K562 (cell line): ENCODE data around the gene ZSCAN5C. TPM values are rescaled to one million over a fixed set of nuclear protein-coding genes. Genes with fewer than 3 reads are reported as not detected.

Source experiments
- L3MBTL2 ChIP-seq: fragments of 450-650 bp; IDR thresholded peaks from 2 replicates; pipeline ENCODE4 v1.6.1; 2016; ENCODE audit warnings: mild to moderate bottlenecking, moderate library complexity
- POLR3A ChIP-seq: IDR thresholded peaks from 2 replicates; pipeline ENCODE4 v1.6.1; 2011; ENCODE audit warnings: borderline replicate concordance, mild to moderate bottlenecking, moderate library complexity; ENCODE audit not compliant: insufficient read length, insufficient read depth; ENCODE audit errors: extremely low read depth
- SMAD3 ChIP-seq: fragments of 450-650 bp; formaldehyde crosslinking; conservative IDR thresholded peaks from 2 replicates; pipeline ENCODE4 v1.4.0; 2020; ENCODE audit warnings: mild to moderate bottlenecking
- SMARCE1 ChIP-seq: fragments of 450-650 bp; IDR thresholded peaks from 2 replicates; pipeline ENCODE4 v1.7.1; 2016; ENCODE audit warnings: mild to moderate bottlenecking
- SRF ChIP-seq, 2 experiments: fragments of 250-450, 450-650 bp in 1 of 2; sonication (Bioruptor Pico) in 1 of 2; sonication (generic) in 1 of 2; formaldehyde crosslinking; IDR thresholded peaks; 2 replicates each; pipeline versions ENCODE4 v1.5.0 to v1.5.1; 2020 to 2022; ENCODE audit warnings: mild to moderate bottlenecking in 1 of 2, missing genetic modification reagents in 1 of 2
- TOE1 ChIP-seq, 2 experiments: fragments of 450-650 bp in 1 of 2; sonication (generic) in 1 of 2; formaldehyde crosslinking in 1 of 2; IDR thresholded peaks; 2 replicates each; pipeline versions ENCODE4 v1.7.1 to v1.8.0; 2016 to 2022; ENCODE audit warnings: borderline replicate concordance in 2 of 2, mild to moderate bottlenecking in 2 of 2, antibody characterized with exemption in 1 of 2, inconsistent platforms in 1 of 2, low read depth in 1 of 2, missing genetic modification reagents in 1 of 2, moderate library complexity in 1 of 2
- ZNF57 ChIP-seq: fragments of 450-650 bp; formaldehyde crosslinking; IDR thresholded peaks from 2 replicates; pipeline ENCODE4 v1.4.0; 2020; ENCODE audit warnings: mild to moderate bottlenecking, moderate library complexity
- ZNF717 ChIP-seq: fragments of 250-450 bp; sonication (Bioruptor Pico); IDR thresholded peaks from 2 replicates; pipeline ENCODE4 v1.5.0; 2021
- polyA plus RNA-seq, 8 experiments: library from polyadenylated mRNA; depleted of rRNA in 4 of 8; stranded (reverse) in 5 of 8; unstranded in 3 of 8; fragments of >200 nt; fragmentation: Nextera tagmentation in 2 of 8; fragmentation: Illumina TruSeq in 1 of 8; extraction: Ambion mirVana in 2 of 8; extraction: Trizol in 1 of 8; gene quantifications; 2 replicates each; pipeline versions ENCODE4 v1.2.1 to v1.2.3, GENCODE V29; 2011 to 2014; ENCODE audit warnings: inconsistent platforms in 1 of 8, missing spikeins in 1 of 8
- total RNA-seq, 7 experiments: library from RNA; depleted of rRNA in 6 of 7; stranded (reverse); fragments of >200 nt in 6 of 7; fragmentation: Illumina TruSeq in 2 of 7; extraction: Trizol in 2 of 7; gene quantifications; 2 replicates each; pipeline versions ENCODE4 v1.2.1 to v1.2.3, GENCODE V29; 2011 to 2021; ENCODE audit warnings: low replicate concordance in 1 of 7
- TF ChIP-seq, protein P1 (sequence below): conservative IDR thresholded peaks from 2 replicates; pipeline ENCODE4 v1.6.1; 2011; ENCODE audit warnings: low read depth, mild to moderate bottlenecking, low read length; ENCODE audit not compliant: control insufficient read depth
- TF ChIP-seq, protein P2 (sequence below): fragments of 450-650 bp; IDR thresholded peaks from 2 replicates; pipeline ENCODE4 v1.6.1; 2016; ENCODE audit warnings: mild to moderate bottlenecking
- TF ChIP-seq, protein P3 (sequence below), 2 experiments: IDR thresholded peaks; 2 replicates each; pipeline ENCODE4 v1.6.1; 2011; ENCODE audit warnings: borderline replicate concordance in 1 of 2, control low read depth in 1 of 2, low read depth in 1 of 2, low read length in 1 of 2, mild to moderate bottlenecking in 1 of 2, mixed read lengths in 1 of 2, moderate library complexity in 1 of 2; ENCODE audit not compliant: insufficient read depth in 1 of 2, insufficient read length in 1 of 2, poor library complexity in 1 of 2, severe bottlenecking in 1 of 2; ENCODE audit errors: extremely low read depth in 1 of 2
- TF ChIP-seq, protein P4 (sequence below): fragments of 250-450 bp; sonication (Bioruptor Pico); IDR thresholded peaks from 2 replicates; pipeline ENCODE4 v1.5.0; 2022; ENCODE audit warnings: mild to moderate bottlenecking
- TF ChIP-seq, protein P5 (sequence below): fragments of 450-650 bp; IDR thresholded peaks from one replicate; pipeline ENCODE4 v1.6.1; 2018; ENCODE audit warnings: mild to moderate bottlenecking, moderate library complexity; ENCODE audit not compliant: partially characterized antibody

ZSCAN5C gene
- total and polyA plus RNA-seq, 9 of the 15 experiments (the other 6 are each of a cell fraction or from before 2014, with no cell fraction given), result 0.07 TPM; not detected in 8

DNA sequence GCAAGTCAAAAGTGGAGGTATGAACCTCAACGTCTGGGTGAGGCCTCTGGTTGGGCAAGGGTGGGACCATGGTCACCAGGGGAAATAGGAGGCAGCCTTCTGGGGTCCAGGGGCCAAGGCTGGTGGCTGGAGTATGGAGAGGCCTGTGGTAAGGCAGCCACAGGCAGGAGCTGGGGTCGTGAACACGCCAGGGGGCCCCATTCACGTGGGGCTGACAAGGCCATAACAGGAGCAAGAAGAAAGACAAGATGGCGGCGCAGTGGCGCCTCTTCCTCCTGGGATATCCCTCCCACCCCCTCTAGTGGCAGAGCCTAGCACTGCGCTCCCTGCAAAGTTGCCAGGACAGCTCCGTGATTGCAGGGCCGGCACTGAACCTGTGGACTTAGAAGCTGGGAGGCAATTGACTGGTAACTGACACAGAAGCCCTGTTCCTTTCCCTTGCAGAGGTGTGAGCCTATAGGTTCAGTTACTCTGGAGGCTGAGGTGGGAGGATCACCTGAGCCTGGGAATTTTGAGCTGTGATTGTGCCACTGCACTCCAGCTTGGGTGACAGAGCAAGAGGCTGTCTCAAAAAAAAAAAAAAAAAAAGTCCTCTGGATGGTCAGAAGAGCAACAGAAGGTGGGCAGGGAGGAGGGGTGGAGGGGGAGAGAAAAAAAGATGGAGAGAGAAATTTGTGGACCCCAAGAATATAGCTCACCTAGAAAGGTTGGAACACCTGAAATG, 50.8 kb downstream of the ZSCAN5C start (continued):
- TF ChIP-seq POLR3A (no peak), TOE1 (IDR thresholded peaks at IDR 0.05; ENCODE audit: borderline replicate concordance) (no peak), TOE1 (CRISPR knock-in tag; IDR thresholded peaks at IDR 0.05; ENCODE audit: borderline replicate concordance, low read depth) (no peak), ZNF717 (CRISPR knock-in tag) (no peak), SMAD3 (peak; percentile 59; the same call in 1 of the 2 replicates), L3MBTL2 (peak; percentile 89), SMARCE1 (no peak), ZNF57 (CRISPR knock-in tag) (0 out of 2 replicates have a peak, but pooled peaks have one; percentile 63), SRF (CRISPR knock-in tag; IDR thresholded peaks at IDR 0.05) (0 out of 4 replicates have a peak, but pooled peaks of 1 of the 2 experiments have one; percentile 57)
- TF ChIP-seq, protein P1, sequence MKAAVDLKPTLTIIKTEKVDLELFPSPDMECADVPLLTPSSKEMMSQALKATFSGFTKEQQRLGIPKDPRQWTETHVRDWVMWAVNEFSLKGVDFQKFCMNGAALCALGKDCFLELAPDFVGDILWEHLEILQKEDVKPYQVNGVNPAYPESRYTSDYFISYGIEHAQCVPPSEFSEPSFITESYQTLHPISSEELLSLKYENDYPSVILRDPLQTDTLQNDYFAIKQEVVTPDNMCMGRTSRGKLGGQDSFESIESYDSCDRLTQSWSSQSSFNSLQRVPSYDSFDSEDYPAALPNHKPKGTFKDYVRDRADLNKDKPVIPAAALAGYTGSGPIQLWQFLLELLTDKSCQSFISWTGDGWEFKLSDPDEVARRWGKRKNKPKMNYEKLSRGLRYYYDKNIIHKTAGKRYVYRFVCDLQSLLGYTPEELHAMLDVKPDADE, result no peak
- TF ChIP-seq, protein P2, sequence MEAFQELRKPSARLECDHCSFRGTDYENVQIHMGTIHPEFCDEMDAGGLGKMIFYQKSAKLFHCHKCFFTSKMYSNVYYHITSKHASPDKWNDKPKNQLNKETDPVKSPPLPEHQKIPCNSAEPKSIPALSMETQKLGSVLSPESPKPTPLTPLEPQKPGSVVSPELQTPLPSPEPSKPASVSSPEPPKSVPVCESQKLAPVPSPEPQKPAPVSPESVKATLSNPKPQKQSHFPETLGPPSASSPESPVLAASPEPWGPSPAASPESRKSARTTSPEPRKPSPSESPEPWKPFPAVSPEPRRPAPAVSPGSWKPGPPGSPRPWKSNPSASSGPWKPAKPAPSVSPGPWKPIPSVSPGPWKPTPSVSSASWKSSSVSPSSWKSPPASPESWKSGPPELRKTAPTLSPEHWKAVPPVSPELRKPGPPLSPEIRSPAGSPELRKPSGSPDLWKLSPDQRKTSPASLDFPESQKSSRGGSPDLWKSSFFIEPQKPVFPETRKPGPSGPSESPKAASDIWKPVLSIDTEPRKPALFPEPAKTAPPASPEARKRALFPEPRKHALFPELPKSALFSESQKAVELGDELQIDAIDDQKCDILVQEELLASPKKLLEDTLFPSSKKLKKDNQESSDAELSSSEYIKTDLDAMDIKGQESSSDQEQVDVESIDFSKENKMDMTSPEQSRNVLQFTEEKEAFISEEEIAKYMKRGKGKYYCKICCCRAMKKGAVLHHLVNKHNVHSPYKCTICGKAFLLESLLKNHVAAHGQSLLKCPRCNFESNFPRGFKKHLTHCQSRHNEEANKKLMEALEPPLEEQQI, result peak; percentile 63; the same call in 1 of the 2 replicates
- TF ChIP-seq, protein P3, sequence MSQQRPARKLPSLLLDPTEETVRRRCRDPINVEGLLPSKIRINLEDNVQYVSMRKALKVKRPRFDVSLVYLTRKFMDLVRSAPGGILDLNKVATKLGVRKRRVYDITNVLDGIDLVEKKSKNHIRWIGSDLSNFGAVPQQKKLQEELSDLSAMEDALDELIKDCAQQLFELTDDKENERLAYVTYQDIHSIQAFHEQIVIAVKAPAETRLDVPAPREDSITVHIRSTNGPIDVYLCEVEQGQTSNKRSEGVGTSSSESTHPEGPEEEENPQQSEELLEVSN (IDR thresholded peaks at IDR 0.05; ENCODE audit: borderline replicate concordance in 1 of 2, extremely low read depth in 1 of 2, insufficient read depth in 1 of 2, insufficient read length in 1 of 2, low read depth in 1 of 2, low read length in 1 of 2, poor library complexity in 1 of 2, severe bottlenecking in 1 of 2), result peak; percentile 54 to 62
- TF ChIP-seq, protein P4, sequence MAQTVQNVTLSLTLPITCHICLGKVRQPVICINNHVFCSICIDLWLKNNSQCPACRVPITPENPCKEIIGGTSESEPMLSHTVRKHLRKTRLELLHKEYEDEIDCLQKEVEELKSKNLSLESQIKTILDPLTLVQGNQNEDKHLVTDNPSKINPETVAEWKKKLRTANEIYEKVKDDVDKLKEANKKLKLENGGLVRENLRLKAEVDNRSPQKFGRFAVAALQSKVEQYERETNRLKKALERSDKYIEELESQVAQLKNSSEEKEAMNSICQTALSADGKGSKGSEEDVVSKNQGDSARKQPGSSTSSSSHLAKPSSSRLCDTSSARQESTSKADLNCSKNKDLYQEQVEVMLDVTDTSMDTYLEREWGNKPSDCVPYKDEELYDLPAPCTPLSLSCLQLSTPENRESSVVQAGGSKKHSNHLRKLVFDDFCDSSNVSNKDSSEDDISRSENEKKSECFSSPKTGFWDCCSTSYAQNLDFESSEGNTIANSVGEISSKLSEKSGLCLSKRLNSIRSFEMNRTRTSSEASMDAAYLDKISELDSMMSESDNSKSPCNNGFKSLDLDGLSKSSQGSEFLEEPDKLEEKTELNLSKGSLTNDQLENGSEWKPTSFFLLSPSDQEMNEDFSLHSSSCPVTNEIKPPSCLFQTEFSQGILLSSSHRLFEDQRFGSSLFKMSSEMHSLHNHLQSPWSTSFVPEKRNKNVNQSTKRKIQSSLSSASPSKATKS (CRISPR knock-in tag), result no peak
- TF ChIP-seq, protein P5, sequence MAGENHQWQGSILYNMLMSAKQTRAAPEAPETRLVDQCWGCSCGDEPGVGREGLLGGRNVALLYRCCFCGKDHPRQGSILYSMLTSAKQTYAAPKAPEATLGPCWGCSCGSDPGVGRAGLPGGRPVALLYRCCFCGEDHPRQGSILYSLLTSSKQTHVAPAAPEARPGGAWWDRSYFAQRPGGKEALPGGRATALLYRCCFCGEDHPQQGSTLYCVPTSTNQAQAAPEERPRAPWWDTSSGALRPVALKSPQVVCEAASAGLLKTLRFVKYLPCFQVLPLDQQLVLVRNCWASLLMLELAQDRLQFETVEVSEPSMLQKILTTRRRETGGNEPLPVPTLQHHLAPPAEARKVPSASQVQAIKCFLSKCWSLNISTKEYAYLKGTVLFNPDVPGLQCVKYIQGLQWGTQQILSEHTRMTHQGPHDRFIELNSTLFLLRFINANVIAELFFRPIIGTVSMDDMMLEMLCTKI, result no peak
